ENCODE data around the gene TSKS. TPM values are rescaled to one million over a fixed set of nuclear protein-coding genes. Genes with fewer than 3 reads are reported as not detected.

Gene TSKS
- total and polyA plus RNA-seq, 2 donors (not counting 3 experiments of a cell fraction or from before 2014, with no cell fraction given) = 0.03 TPM; not detected in 1

- no peaks in the 10 kb centered on the region for H3K9me3 ChIP-seq (replicated peaks; ENCODE audit: control insufficient read depth, insufficient read depth, low read length)
- intact Hi-C loops (cut with micrococcal nuclease) (no loop called here), dilution Hi-C loops (cut with MboI; ENCODE audit: extremely low pct_ligation_motif_present, low sequenced_read_pairs) (no loop called here)
- no TSS peak for BruUV-seq (replicated peaks)
- no peak overlapping the region for H2AFZ ChIP-seq (ENCODE audit: low read depth, low read length)
- no peaks in the 10 kb centered on the region for H3K4me1 ChIP-seq (ENCODE audit: control insufficient read depth, extremely low read depth, insufficient read depth, low read length)
- no peak overlapping the region for H3K9ac ChIP-seq (replicated peaks; ENCODE audit: extremely low read depth, insufficient read depth, low read length)
- peaks cover 7 to 25% of the 10 kb centered on the region in 2 experiments for H3K36me3 ChIP-seq (ENCODE audit: control insufficient read depth in 2 of 2, extremely low read depth in 1 of 2, insufficient read depth in 2 of 2, low read length in 2 of 2)
- no peaks in the 10 kb centered on the region for H3K9me1 ChIP-seq (replicated peaks; ENCODE audit: control insufficient read depth, extremely low read depth, insufficient read depth, low read length)
- no peak overlapping the region for H3K27ac ChIP-seq (ENCODE audit: insufficient read depth, low read depth, low read length)
- no peak overlapping the region for H3K4me3 ChIP-seq (replicated peaks in 1 of 3; ENCODE audit: insufficient read depth in 1 of 3, low read depth in 1 of 3, low read length in 3 of 3)
- no peak for DNase-seq (ENCODE audit: low read depth, low spot score)
- H3K27me3 ChIP-seq (ENCODE audit: control insufficient read depth in 2 of 2, insufficient read depth in 2 of 2, low read length in 2 of 2) = no peaks in the 10 kb centered on the region
- FAIRE-seq = no peak
- H3K79me2 ChIP-seq (ENCODE audit: control insufficient read depth, insufficient read depth, low read length) = no peaks in the 10 kb centered on the region
- ChIA-PET CTCF (no interaction called here), POLR2A (no interaction called here)
- H3K4me2 ChIP-seq (ENCODE audit: insufficient read depth, low read length) = no peak overlapping the region
- H4K20me1 ChIP-seq (replicated peaks; ENCODE audit: control insufficient read depth, extremely low read depth, insufficient read depth, low read length) = no peaks in the 10 kb centered on the region
- TF ChIP-seq POLR2A (IDR thresholded peaks at IDR 0.05; ENCODE audit: low read depth, low read length) = no peak
- TF ChIP-seq MAX (IDR thresholded peaks at IDR 0.05; ENCODE audit: insufficient read depth, insufficient read length) = no peak
- no peak for TF ChIP-seq EZH2 (IDR thresholded peaks at IDR 0.05; ENCODE audit: borderline replicate concordance, low read depth, low read length, severe bottlenecking)
- TF ChIP-seq GATA2 (IDR thresholded peaks at IDR 0.05; ENCODE audit: insufficient read depth, insufficient read length, low read depth, low read length) = no peak
- no peak for TF ChIP-seq JUN (IDR thresholded peaks at IDR 0.05; ENCODE audit: borderline replicate concordance, insufficient read depth, insufficient read length, low read depth)
- TF ChIP-seq MYC (IDR thresholded peaks at IDR 0.05; ENCODE audit: low read depth, low read length) = no peak
- no peak for TF ChIP-seq CTCF (IDR thresholded peaks at IDR 0.05; ENCODE audit: extremely low read depth in 1 of 2, insufficient read depth in 1 of 2, low read depth in 1 of 2, low read length in 2 of 2)
- no peak for TF ChIP-seq POLR2AphosphoS5 (IDR thresholded peaks at IDR 0.05; ENCODE audit: insufficient read depth, low read depth, low read length)
- no peak for TF ChIP-seq FOS (IDR thresholded peaks at IDR 0.05; ENCODE audit: borderline replicate concordance, insufficient read depth, low read length)
These were observed 40.4 kb upstream of the TSKS start for GRCh38 chr19:49803529-49803856.

Data from endothelial cell of umbilical vein (primary cell).